ENCODE results near the gene SNX8. TPM values are rescaled to one million over a fixed set of nuclear protein-coding genes. Genes with fewer than 3 reads are reported as not detected.

Gene SNX8
- total RNA-seq, 2 donors from 2014 or later, result 21.8 to 38.0 TPM

GRCh38 chr7:2202361-2202761, 111.9 kb downstream of the SNX8 start:
- intact Hi-C loops (cut with DNase I, micrococcal nuclease), result no loop called here
- ATAC-seq (no peak), DNase-seq (no peak)

Small RNAs within 50 kb of the gene (microRNA-seq; reads per million reads assigned to microRNA genes)
- 0 to 2.7 reads per million in 2 donors for gene MIR6836

Other genes starting within 250 kb of the SNX8 start
- gene MAD1L1, start 81.5 kb downstream of the SNX8 start, total RNA-seq, result 10 to 100 TPM; 22.1 to 28.2 TPM
- gene MRM2, start 72.2 kb downstream of the SNX8 start, total RNA-seq, result 10 to 100 TPM; 15.0 to 15.6 TPM
- gene NUDT1, start 72.2 kb downstream of the SNX8 start, total RNA-seq, result 10 to 100 TPM in 1 of 2 donors, 1 to 10 TPM in 1; 8.1 to 10.3 TPM
- gene EIF3B, start 40.4 kb upstream of the SNX8 start, total RNA-seq, result 100 to 1,000 TPM in 1 of 2 donors, 10 to 100 TPM in 1; 90.4 to 105 TPM
- gene CHST12, start 89.2 kb upstream of the SNX8 start, total RNA-seq, result 10 to 100 TPM; 11.5 to 12.6 TPM
- gene GRIFIN, start 162.0 kb upstream of the SNX8 start, total RNA-seq, result not detected
- 10 to 100 TPM; 48.3 to 70.1 TPM for gene LFNG, start 205.3 kb upstream of the SNX8 start, total RNA-seq
- 10 to 100 TPM; 21.8 to 21.9 TPM for gene BRAT1, start 241.1 kb upstream of the SNX8 start, total RNA-seq
- gene IQCE, start 244.5 kb upstream of the SNX8 start, total RNA-seq, result 10 to 100 TPM; 28.5 to 30.5 TPM